NCI-H69 (cell line): ENCODE data around the gene COQ8A.
"Not testable (repeated sequence)": the region's sequence is repeated elsewhere in the genome, so short reads cannot be mapped to it uniquely, and the experiment has no call there.

ENCODE experiments used
- DNase-seq: peaks from one replicate; lab custom pipeline; 2025; lab: John Stamatoyannopoulos, UW

Gene COQ8A

GRCh38 chr1:226985839-226986463, 45.9 kb downstream of the COQ8A start:
- no peak for DNase-seq

GRCh38 chr1:226986496-226987178, 46.5 kb downstream of the COQ8A start:
- no peak for DNase-seq

- DNase-seq: no peak
These were observed 47.1 kb downstream of the COQ8A start for GRCh38 chr1:226987179-226987536.

- no peak for DNase-seq
These were observed 47.7 kb downstream of the COQ8A start for GRCh38 chr1:226987623-226988333.

- no peak for DNase-seq
These were observed 48.2 kb downstream of the COQ8A start for GRCh38 chr1:226988334-226988666.

GRCh38 chr1:226989085-226989920, 49.2 kb downstream of the COQ8A start:
- no peak for DNase-seq

GRCh38 chr1:226990133-226990716, 50.1 kb downstream of the COQ8A start:
- DNase-seq: no peak

GRCh38 chr1:226991920-226992319, 51.8 kb downstream of the COQ8A start:
- no peak for DNase-seq

- no peak for DNase-seq
These were observed 53.9 kb downstream of the COQ8A start for GRCh38 chr1:226993814-226994585.

- no peak for DNase-seq
These were observed 54.7 kb downstream of the COQ8A start for GRCh38 chr1:226994586-226995364.

GRCh38 chr1:226995365-226996332, 55.6 kb downstream of the COQ8A start:
- DNase-seq: no peak

GRCh38 chr1:226999579-226999978, 59.5 kb downstream of the COQ8A start:
- not testable (repeated sequence) for DNase-seq

GRCh38 chr1:227002531-227003049, 62.5 kb downstream of the COQ8A start:
- DNase-seq: no peak

- DNase-seq: no peak
These were observed 63.1 kb downstream of the COQ8A start for GRCh38 chr1:227003165-227003564.

GRCh38 chr1:227004796-227005195, 64.7 kb downstream of the COQ8A start:
- DNase-seq: no peak

GRCh38 chr1:227006226-227006796, 66.2 kb downstream of the COQ8A start:
- no peak for DNase-seq

- DNase-seq: no peak
These were observed 69.8 kb downstream of the COQ8A start for GRCh38 chr1:227009937-227010336.

- DNase-seq: no peak
These were observed 70.6 kb downstream of the COQ8A start for GRCh38 chr1:227010645-227011044.

GRCh38 chr1:227016990-227017389, 76.9 kb downstream of the COQ8A start:
- no peak for DNase-seq
